Ascending aorta (tissue), 2 donors: Measurements from ENCODE around the gene WDR45B. TPM values are rescaled to one million over a fixed set of nuclear protein-coding genes. Genes with fewer than 3 reads are reported as not detected.

Experiments used
- DNase-seq, 2 donors: peaks; one replicate each; pipeline ENCODE4 v3.0.0-alpha.2; 2019; ENCODE audit warnings: low spot score in 2 of 2
- H3K27ac ChIP-seq, 2 donors: fragments of 200-600 bp; sonication (generic); one replicate each; pipeline ENCODE4 v1.5.1; 2016 to 2017; ENCODE audit warnings: mild to moderate bottlenecking in 1 of 2
- H3K27me3 ChIP-seq: fragments of 200-600 bp; sonication (generic); one replicate; pipeline ENCODE4 v1.5.1; 2017
- H3K36me3 ChIP-seq, 2 donors: fragments of 200-600 bp; sonication (generic); one replicate each; pipeline ENCODE4 v1.5.1; 2016
- H3K4me1 ChIP-seq, 2 donors: fragments of 200-600 bp; sonication (generic); one replicate each; pipeline ENCODE4 v1.5.1; 2016 to 2017; ENCODE audit warnings: mild to moderate bottlenecking in 1 of 2
- H3K4me3 ChIP-seq, 2 donors: fragments of 200-600 bp; sonication (generic); one replicate each; pipeline ENCODE4 v1.5.1; 2016 to 2017; ENCODE audit warnings: mild to moderate bottlenecking in 1 of 2
- H3K9me3 ChIP-seq, 2 donors: fragments of 200-600 bp; sonication (generic); one replicate each; pipeline ENCODE4 v1.5.1; 2016
- CTCF ChIP-seq, 3 experiments: fragments of 200-600 bp in 2 of 3; fragments of 450-650 bp in 1 of 3; sonication (generic) in 2 of 3; IDR thresholded peaks; one replicate each; pipeline ENCODE4 v1.5.1; 2016 to 2019; ENCODE audit warnings: antibody characterized with exemption in 3 of 3, mild to moderate bottlenecking in 1 of 3, moderate library complexity in 1 of 3
- intact Hi-C: fragments of 100-400 bp; cut with DNase I; formaldehyde crosslinking; loops from one replicate; pipeline ENCODE4 v1.15.1; 2023
- total RNA-seq: library from RNA; depleted of rRNA; stranded (reverse); fragments of >200 nt; gene quantifications from one replicate; pipeline ENCODE4 v1.1.0, GENCODE V29; 2016

The WDR45B gene
- total RNA-seq, 1 donor from 2014 or later = 53.7 TPM

GRCh38 chr17:82569621-82570020 lies 78.6 kb downstream of the WDR45B start:
- H3K4me3 ChIP-seq = no peak overlapping the region
- intact Hi-C loops = no loop called here
- no peak overlapping the region for H3K27ac ChIP-seq
- DNase-seq = no peak
- no peak for TF ChIP-seq CTCF (IDR thresholded peaks at IDR 0.05)
- H3K36me3 ChIP-seq = peaks cover 49 to 76% of the 10 kb centered on the region in 2 donors
- no peaks in the 10 kb centered on the region for H3K27me3 ChIP-seq
- H3K4me1 ChIP-seq = peaks cover 6 to 8% of the 10 kb centered on the region in 2 donors
- no peaks in the 10 kb centered on the region for H3K9me3 ChIP-seq

DNA sequence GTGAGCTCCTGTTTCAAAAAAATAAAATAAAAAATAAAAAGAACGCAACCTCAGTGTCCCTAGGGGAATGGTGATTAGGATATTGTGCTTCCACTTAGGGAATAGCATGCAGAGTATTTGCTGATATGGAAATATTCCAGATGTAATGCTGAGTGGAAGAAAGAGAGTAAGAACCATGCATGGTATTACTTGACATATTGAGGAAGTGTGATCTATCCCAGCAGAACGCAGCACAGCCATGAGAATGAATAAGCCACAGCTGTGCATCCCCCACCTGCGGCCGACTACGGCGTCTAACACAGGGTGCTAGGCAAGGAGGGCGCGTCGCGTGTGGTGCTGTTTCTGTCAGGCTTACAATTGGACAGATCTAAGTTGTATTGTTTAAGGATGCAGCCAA lies 79.2 kb downstream of the WDR45B start:
- intact Hi-C loops = no loop called here
- H3K36me3 ChIP-seq = peaks cover 46 to 72% of the 10 kb centered on the region in 2 donors
- H3K4me1 ChIP-seq = peaks cover 6 to 8% of the 10 kb centered on the region in 2 donors
- no peak overlapping the region for H3K4me3 ChIP-seq
- no peaks in the 10 kb centered on the region for H3K9me3 ChIP-seq
- H3K27me3 ChIP-seq = no peaks in the 10 kb centered on the region
- no peak for DNase-seq
- no peak for TF ChIP-seq CTCF (IDR thresholded peaks at IDR 0.05)
- no peak overlapping the region for H3K27ac ChIP-seq

DNA sequence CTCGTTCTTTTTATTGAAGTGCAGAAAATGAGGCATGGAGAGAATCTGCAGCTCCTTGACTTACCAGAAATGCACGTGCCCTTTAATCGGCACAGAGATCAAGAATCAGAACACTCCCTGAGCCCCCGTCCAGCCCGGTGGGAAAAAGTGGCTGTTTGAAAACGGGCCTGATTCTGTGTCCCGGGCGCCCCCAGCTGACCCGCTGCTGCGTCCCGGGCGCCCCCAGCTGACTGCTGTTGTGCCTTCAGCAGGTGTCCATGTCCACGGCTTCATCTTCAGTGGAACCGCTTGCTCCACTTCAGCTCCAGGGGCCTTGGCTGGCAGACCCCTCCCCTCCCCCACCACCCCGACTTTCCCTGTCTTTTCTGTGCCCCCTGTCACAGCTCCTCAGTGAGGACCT lies 81.0 kb downstream of the WDR45B start:
- DNase-seq = no peak
- H3K4me1 ChIP-seq = peaks cover 6 to 8% of the 10 kb centered on the region in 2 donors
- peaks cover 33 to 59% of the 10 kb centered on the region in 2 donors for H3K36me3 ChIP-seq
- H3K27ac ChIP-seq = no peak overlapping the region
- no peak overlapping the region for H3K4me3 ChIP-seq
- H3K27me3 ChIP-seq = no peaks in the 10 kb centered on the region
- H3K9me3 ChIP-seq = no peaks in the 10 kb centered on the region
- intact Hi-C loops = no loop called here
- TF ChIP-seq CTCF (IDR thresholded peaks at IDR 0.05) = no peak

DNA sequence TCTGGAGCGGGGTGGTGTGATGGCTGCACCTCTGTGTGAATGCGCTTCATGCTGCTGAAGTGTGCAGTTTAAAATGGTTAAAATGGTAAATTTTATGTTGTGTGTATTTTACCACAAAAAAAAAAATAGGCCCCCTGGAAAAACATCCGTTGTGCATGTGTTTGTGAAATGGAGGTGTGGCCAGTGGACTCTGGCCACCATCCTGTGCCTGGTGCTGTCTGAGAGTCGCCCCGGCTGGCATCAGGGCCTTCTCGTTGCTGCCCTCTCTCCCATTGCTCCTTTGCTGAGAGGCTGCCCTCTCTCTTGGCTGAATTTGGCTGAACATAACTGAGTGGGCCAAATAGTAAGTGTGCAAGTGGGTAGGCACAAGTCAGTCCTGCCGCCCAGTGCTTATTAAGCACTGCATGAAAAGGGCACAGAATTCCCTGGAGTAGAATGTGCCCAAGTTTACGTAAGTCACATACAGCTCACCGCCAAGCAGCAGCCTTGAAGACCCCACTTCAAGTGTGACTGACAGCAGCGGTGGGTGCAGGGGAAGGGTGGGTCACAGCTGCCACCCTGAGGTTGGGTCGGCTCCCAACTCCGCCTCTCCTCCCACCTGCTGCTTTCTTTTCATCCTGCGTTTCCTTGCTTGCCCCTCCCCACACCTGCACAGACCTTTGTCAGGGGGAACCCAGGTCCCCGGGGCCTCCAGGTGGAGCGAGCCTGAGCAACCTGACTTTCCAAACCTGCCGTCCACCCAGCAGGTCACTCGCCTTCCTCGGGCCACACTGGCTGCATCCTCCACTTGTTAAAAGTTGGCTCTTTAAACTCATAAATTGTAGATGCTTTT lies 81.9 kb downstream of the WDR45B start:
- H3K4me3 ChIP-seq = no peak overlapping the region
- peaks cover 6 to 8% of the 10 kb centered on the region in 2 donors for H3K4me1 ChIP-seq
- DNase-seq = no peak
- TF ChIP-seq CTCF (IDR thresholded peaks at IDR 0.05) = no peak
- H3K27me3 ChIP-seq = no peaks in the 10 kb centered on the region
- no peak overlapping the region for H3K27ac ChIP-seq
- no peaks in the 10 kb centered on the region for H3K9me3 ChIP-seq
- peaks cover 29 to 49% of the 10 kb centered on the region in 2 donors for H3K36me3 ChIP-seq
- intact Hi-C loops = no loop called here

- peaks cover 25 to 41% of the 10 kb centered on the region in 2 donors for H3K36me3 ChIP-seq
- H3K4me3 ChIP-seq = no peak overlapping the region
- intact Hi-C loops = no loop called here
- peaks cover 6 to 8% of the 10 kb centered on the region in 2 donors for H3K4me1 ChIP-seq
- no peak for TF ChIP-seq CTCF (IDR thresholded peaks at IDR 0.05)
- DNase-seq = no peak
- no peaks in the 10 kb centered on the region for H3K27me3 ChIP-seq
- no peak overlapping the region for H3K27ac ChIP-seq
- H3K9me3 ChIP-seq = no peaks in the 10 kb centered on the region
Observed at GRCh38 chr17:82565551-82565950, 82.7 kb downstream of the WDR45B start.

Other genes with a start within 250 kb of the WDR45B start
- gene HEXD, start 230.1 kb downstream of the WDR45B start, total RNA-seq = 40.4 TPM
- gene OGFOD3, start 229.9 kb downstream of the WDR45B start, total RNA-seq = 36.6 TPM
- gene CYBC1, start 197.7 kb downstream of the WDR45B start, total RNA-seq = 124 TPM
- gene NARF, start 189.7 kb downstream of the WDR45B start, total RNA-seq = 38.3 TPM
- 131 TPM for gene FOXK2, start 128.7 kb downstream of the WDR45B start, total RNA-seq
- 9.4 TPM for gene RAB40B, start 50.3 kb upstream of the WDR45B start, total RNA-seq
- 21.0 TPM for gene FN3KRP, start 68.3 kb upstream of the WDR45B start, total RNA-seq
- gene FN3K, start 87.2 kb upstream of the WDR45B start, total RNA-seq = 10.5 TPM
- 156 TPM for gene TBCD, start 103.6 kb upstream of the WDR45B start, total RNA-seq
- gene ZNF750, start 191.6 kb upstream of the WDR45B start, total RNA-seq = not detected